ENCODE results near the gene IQCF5. TPM values are rescaled to one million over a fixed set of nuclear protein-coding genes. Genes with fewer than 3 reads are reported as not detected.

The IQCF5 gene
- total and polyA plus RNA-seq, 2 experiments from 2014 or later = not detected

GRCh38 chr3:51897391-51897790 is 22.0 kb upstream of the IQCF5 start:
- ATAC-seq (no peak), DNase-seq (ENCODE audit: low spot score) (no peak)
- no peak overlapping the region for H3K4me3 Mint-ChIP-seq
- no peak overlapping the region for H3K4me3 ChIP-seq
- H3K27ac ChIP-seq (ENCODE audit: low read depth) = no peak overlapping the region
- TF ChIP-seq EZH2 (IDR thresholded peaks at IDR 0.05; ENCODE audit: low read depth, unreplicated experiment) (no peak), EZH2phosphoT487 (IDR thresholded peaks at IDR 0.05; ENCODE audit: unreplicated experiment) (no peak), POLR2AphosphoS5 (IDR thresholded peaks at IDR 0.05; ENCODE audit: low read depth) (no peak), CREB1 (CRISPR knock-in tag; IDR thresholded peaks at IDR 0.05; ENCODE audit: low read depth) (no peak), ZNF114 (CRISPR knock-in tag; IDR thresholded peaks at IDR 0.05) (no peak), NANOG (IDR thresholded peaks at IDR 0.05; ENCODE audit: borderline replicate concordance) (no peak), REST (IDR thresholded peaks at IDR 0.05; ENCODE audit: unreplicated experiment) (no peak), ZNF462 (CRISPR knock-in tag; IDR thresholded peaks at IDR 0.05) (no peak), CTCF (conservative IDR thresholded peaks at IDR 0.05; ENCODE audit: low read depth in 2 of 2) (no peak), ETS1 (IDR thresholded peaks at IDR 0.05) (no peak), ZNF331 (CRISPR knock-in tag; IDR thresholded peaks at IDR 0.05; ENCODE audit: low read depth) (no peak), JUNB (IDR thresholded peaks at IDR 0.05; ENCODE audit: unreplicated experiment) (no peak), STAT1 (IDR thresholded peaks at IDR 0.05; ENCODE audit: unreplicated experiment) (no peak)
- H3K4me1 ChIP-seq (ENCODE audit: insufficient read depth) = peaks cover 7% of the 10 kb centered on the region; the same call in 1 of the 2 replicates
- no peaks in the 10 kb centered on the region for H3F3A ChIP-seq (replicated peaks; ENCODE audit: low read depth)
- H3K4me1 Mint-ChIP-seq = peaks cover 14% of the 10 kb centered on the region
- no peak overlapping the region for H2AFZ ChIP-seq
- H3K27me3 Mint-ChIP-seq (ENCODE audit: insufficient read depth, low read depth, poor library complexity) = peaks cover 2% of the 10 kb centered on the region
- no peak overlapping the region for H3K4me2 ChIP-seq
- no peaks in the 10 kb centered on the region for H4K20me1 ChIP-seq (replicated peaks; ENCODE audit: insufficient read depth)
- H3K36me3 ChIP-seq (ENCODE audit: insufficient read depth) = no peaks in the 10 kb centered on the region
- no peaks in the 10 kb centered on the region for H3K9me2 ChIP-seq (ENCODE audit: insufficient read depth)
- H3K27me3 ChIP-seq (ENCODE audit: insufficient read depth) = no peaks in the 10 kb centered on the region
- peaks cover 17% of the 10 kb centered on the region; the same call in 2 of the 3 replicates for H3K9me3 Mint-ChIP-seq
- H3K27ac Mint-ChIP-seq = no peak overlapping the region
- H3K36me3 Mint-ChIP-seq (ENCODE audit: low read depth) = 0 out of 3 replicates have a peak, but pooled peaks cover 3% of the 10 kb centered on the region
- H3K79me2 ChIP-seq (replicated peaks; ENCODE audit: insufficient read depth) = no peaks in the 10 kb centered on the region

Measured in GM23338 (cell line).